ENCODE results near the gene KRT37.
"Not testable (repeated sequence)": the region's sequence is repeated elsewhere in the genome, so short reads cannot be mapped to it uniquely, and the experiment has no call there.

The KRT37 gene

DNA sequence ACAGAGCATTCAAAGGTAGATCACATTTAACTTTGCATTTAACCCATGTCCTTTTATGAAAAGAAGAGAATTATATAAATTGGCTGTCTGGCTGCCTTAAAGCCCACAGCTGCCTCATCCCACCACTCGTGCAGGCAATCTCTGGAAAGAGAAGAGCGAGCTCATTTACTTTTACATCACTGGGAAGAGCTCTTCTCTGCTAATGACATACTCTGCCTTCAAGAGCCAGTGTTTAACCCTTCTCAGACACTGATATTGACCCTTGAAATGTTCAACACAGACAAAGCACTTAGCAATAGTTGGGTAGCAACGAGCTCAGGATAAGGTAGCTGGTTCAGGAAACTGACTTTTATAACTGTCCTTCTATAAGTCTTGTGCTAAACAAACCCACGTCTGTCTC lies 9.6 kb upstream of the KRT37 start:
- DNase-seq = no peak

DNA sequence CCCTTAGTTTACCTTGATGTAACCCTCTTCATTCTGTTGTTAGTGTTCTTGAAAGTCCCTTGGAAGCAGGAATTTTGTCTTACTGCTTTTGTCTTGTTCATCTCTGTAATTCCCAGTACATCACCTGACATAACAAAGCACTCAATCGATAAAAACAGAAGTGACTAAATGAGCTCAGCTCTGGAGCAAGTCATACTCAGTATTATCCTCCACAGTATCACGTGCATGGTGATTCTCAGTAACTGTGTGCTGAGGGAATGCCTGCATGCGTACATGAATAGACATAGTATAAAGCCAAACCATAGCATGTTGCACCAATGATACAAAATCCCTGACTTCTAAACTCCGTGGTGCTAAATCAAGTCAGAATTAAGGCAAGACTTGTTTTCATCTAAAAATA lies 9.2 kb upstream of the KRT37 start:
- no peak for DNase-seq

DNA sequence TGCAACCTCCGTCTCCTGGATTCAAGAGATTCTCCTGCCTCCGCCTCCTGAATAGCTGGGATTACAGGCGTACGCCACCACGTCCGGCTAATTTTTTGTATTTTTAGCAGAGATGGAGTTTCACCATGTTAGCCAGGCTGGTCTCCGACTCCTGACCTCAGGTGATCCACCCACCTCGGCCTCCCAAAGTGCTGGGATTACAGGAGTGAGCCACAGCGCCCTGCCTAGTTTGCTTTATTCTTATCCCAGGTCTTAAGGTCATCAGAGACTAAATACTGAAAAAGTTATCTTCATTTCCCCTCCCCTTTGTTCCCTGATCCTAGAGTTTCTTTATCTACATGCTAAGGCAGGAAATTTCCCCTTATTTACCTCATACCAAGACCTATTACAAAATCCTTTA lies 6.0 kb upstream of the KRT37 start:
- not testable (repeated sequence) for DNase-seq

DNA sequence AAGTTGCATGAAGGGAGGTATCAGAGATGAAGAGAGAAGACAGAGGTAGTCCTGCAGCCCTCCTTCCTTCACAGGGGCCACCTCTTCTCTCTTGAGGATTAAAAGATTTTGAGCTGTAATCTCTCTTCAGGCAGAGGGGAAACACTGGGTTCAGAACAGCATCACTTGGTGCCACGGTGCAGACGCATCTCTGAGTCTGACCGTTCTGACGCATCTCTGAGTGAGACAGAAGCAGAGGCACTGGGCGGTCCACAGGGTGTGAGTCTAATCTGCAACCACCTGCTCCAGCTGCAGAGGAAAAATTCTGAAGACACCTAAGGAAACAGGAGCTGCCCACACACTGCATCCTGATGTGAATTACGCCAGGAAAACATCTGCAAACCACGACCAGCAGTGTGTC lies 5.3 kb upstream of the KRT37 start:
- no peak for DNase-seq

DNA sequence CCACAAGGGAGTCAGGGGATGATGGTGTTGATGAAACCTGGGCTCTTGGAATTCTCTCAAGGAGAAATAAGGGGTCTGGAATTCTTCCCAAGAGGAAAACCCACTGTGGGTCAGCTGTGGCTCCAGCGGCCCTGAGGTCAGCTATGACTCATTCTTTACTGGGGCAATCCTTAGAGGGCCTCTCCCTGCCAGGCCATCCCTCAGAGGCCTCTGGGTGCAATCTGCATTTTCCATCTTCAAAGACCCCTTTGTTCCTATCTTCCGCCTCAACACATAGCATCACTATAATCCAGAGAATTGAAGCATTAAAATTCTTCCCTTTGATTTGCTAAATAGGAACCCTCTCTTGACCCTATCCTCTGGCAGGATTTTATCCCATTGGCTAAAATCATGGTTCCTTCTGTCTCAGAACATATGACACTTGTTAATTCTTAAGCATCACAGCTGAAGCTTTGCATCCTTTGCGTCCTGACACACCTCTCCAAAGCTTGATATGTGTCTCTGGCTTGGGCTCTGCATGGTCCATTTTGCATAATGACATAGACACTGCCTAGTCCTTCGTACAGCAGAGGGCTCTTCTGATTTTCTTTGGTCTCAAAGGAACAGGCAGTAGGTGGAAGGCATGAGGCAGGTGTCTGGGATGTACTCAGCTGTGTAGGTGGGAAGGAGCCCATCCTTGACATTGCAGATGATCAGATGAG lies 4.4 kb upstream of the KRT37 start:
- DNase-seq = no peak

DNA sequence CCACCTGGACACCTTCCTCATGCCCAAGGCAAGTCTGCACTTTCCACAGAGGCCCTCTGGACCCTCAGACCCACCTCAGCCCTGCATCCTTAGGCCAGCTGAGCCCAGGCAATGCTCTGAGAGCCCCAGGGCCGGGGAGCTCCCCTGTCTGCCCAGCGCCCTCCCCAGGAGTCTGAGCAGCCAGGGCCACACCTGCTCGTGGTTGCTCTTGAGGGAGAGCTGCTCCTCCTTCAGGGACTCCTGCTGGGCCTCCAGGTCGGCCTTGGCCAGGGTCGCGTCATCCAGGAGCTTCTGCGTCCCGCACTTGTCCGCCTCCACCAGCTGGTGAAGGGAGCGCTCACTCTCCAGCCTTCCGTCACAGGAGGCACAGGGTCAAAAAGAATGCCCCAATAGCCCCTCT lies 1.8 kb downstream of the KRT37 start:
- DNase-seq = not testable (repeated sequence)

DNA sequence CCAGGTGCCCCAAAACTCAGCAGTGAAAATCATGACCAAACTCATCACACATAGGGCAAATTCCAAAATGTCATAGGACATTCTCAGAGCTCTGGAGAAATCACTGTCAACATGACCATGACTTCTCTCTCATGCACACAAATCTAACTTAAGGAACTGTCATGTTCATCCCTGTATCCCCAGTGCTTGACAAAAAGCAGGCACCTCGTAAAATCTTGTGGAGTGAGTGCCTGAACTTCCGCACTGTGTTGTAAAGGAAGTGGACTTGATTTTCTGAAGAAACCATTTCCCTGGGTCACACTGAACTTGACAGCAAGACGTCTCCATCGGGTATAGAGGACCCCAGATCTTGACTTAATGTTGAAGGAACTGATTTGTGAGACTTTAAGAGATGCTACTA lies 2.8 kb downstream of the KRT37 start:
- DNase-seq = no peak

DNA sequence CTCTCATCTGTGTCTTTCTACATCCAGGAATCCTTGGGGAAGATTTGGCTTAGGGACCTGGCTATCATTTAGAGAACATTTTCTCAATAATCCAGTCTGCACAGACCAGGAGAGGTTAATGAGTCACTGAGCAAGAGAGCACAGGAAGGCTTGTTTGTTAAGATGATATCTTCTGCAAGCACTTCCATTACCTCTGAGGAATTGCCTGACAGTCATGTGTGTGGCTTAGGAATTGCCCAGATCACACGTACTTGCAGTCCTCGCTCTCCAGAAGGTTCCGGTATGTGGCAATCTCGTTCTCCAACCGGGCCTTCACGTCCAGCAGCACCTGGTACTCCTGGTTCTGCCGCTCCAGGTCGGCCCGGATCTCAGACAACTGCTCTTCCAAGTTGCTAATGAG lies 3.3 kb downstream of the KRT37 start:
- no peak for DNase-seq

DNA sequence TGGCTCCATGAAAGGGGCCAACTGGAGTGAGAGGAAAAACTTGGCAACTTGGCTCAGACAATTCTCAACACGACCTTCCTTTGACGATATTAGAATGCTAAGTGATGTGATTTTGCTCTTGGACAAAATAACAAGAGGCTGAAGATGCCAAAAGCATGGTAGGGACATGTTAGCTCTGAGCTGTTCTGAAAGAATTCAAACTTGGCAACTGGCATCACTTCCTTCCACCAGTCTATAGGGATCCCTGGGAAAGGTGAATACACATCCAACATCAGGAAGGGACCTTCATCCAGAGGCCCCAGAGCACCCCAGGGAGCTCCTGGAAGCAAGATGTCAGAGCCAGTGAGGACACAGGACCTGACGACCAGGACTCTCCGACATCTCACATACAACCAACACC lies 4.3 kb downstream of the KRT37 start:
- no peak for DNase-seq

DNA sequence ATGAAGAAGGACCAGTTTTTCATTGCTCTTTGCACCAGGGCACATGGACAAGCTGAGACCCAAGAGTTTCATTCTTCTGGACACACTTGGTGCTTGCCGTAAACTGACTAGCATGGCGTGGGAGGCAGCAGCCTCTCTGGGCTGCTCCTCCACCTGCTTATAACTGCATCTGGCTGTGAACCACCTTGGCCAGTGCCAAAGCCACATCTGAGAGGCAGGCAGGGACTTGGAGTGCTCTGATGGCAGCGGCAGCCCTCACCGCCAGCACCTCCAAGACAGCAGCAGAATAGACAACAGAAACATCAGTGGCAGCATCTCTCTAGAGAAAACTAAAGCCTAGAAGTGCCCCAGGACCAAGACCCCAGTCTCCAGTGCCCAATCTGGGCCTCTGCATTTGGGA lies 4.7 kb downstream of the KRT37 start:
- DNase-seq = no peak

DNA sequence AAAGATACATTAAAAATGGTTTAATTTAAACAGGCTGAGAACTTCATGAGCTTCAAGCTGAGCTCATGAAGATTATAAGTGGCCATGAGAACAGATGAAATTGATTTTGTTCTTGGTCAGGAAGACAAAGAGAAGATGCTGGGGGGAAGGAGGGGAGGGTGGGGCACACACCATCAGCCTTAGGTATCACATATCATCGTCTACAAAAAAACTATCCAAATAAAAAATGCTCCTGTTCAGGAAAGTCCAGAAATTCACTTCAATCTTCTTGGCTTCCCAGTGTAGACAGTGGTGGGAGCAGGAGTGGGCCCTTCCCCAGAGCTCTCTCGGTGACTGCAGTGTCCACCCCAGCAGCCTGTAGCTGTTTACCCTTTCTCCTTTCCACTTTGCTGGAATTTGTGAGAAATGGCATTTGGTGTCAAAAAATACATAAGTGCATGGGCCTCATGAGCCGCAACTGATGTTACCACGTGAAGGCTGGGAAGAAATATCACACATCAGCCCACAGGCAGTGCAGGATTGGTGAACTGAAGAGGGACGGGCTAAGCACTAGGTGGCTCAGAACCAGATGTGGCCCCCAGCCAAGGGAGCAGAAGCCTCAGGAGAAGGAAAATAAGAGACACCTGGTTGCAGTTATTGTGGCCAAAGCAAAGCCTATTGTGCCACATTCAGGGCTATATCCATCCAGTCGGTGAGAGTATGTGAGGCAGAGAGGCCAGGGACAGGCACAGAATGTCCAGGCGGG lies 6.1 kb downstream of the KRT37 start:
- DNase-seq = no peak

DNA sequence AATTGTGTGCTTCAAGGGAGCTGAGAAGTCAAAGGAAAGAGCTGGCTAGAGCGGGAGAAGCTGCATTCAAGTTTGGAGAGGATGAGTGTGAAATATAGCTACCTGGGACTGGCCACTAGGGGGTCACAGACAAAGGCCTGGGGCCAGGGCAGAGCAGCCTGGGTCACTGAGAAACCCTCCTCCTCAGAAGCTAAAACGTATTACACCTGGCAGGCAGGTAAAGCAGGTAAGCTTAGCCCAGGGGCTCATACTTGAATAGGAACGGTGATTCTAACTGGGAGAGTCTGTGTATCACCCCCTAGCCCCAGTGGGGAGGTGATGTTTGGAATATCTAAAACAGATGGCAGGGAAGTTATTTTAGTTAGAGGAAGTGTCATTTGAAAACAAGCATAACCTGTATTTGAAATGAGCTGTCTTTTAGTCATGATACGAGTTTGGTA lies 6.8 kb downstream of the KRT37 start:
- peak; percentile 40 for DNase-seq

DNA sequence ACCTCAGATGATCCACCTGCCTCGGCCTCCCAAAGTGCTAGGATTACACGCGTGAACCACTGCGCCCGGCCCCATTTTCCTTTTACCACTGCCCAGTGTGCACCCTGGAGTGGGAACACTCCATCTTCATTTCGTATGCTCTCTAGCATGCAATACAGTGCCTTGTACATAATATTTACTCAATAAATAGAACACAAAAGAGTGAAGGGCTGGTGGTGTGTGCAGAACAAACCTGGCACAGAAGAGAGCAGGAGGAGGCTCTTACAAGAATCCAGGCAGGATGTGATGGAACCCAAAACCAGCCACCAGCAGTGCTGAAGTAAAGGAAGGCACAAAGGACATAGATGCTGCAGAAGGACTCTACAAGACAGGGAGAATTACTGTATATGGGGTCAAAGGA lies 7.3 kb downstream of the KRT37 start:
- DNase-seq = no peak

DNA sequence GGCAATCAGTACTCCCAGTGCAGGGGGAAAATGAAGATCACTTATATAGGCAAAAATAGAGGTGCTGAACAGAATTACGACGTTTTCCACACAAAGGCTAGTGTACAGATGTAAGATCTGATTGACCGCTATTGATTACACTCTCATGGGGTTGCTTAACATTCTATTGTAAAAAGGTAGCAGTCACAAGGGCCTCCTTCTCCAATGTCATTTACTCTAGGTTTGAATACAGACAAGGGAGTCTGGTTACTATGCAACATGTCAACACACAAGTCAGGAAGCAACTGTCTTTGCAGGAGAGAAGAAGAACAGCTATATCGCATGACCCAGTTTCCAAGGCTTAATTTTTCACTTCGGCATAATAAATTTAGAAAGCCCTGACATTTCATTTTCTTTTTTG lies 7.9 kb downstream of the KRT37 start:
- no peak for DNase-seq

DNA sequence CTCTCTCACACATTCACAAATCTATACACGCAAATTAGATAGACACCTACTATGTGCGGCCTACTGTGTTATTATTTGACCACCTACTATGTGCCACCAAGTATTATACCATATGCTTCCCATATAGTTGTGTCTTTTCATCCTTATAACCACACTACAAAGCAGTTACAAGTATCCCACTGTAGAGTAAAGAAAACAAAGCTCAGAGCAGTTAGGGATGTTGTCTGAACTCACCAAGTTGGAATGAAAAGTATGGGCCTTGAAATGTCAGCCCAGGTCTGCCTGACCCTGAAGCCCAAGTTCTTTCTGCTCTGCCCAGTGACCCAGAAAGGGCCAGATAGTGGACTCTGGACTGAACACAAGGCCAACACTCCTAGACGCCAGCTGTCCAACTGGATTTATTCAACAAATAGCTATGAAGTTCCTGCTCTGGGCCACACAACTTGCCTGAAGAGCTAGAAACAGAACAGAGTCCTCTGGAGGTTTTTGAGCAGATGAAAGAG lies 8.5 kb downstream of the KRT37 start:
- no peak for DNase-seq

DNA sequence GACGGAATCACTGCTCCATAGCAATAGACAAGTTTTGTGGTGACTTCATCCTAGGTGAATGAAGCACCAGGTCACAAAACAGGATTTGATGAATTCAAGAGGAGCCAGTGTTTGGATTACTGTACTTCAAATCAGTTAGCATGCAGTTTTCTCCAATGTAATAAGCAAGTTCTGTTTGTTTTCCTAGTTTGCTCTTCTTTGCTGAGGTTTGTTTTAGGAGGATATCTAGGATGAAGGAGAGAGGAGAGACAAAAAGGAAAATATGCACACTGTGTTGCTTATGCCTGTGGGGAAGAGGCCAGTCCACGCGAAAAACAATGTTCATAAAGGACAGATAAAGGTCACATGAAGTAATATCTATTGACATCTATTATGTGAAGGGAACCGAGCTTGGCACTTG lies 9.0 kb downstream of the KRT37 start:
- no peak for DNase-seq

DNA sequence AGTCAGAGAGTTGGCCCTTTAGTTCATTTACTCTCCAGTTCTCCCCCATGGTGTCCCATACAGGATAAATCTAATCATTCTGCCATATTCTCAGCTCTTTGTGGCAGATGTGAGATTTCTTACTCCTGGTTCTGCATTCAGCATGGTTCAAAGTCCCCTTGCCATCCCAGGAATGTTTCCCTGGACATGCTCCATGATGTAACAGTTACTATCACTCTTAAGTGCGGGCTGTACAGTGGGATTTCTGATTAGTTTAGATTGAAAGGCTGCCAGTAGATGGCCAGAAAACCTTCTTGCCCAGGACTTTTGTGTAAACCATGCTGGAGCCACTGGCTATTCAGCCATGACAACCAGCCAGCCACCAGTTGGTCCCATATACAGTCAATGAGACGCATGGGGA lies 10.4 kb downstream of the KRT37 start:
- no peak for DNase-seq

DNA sequence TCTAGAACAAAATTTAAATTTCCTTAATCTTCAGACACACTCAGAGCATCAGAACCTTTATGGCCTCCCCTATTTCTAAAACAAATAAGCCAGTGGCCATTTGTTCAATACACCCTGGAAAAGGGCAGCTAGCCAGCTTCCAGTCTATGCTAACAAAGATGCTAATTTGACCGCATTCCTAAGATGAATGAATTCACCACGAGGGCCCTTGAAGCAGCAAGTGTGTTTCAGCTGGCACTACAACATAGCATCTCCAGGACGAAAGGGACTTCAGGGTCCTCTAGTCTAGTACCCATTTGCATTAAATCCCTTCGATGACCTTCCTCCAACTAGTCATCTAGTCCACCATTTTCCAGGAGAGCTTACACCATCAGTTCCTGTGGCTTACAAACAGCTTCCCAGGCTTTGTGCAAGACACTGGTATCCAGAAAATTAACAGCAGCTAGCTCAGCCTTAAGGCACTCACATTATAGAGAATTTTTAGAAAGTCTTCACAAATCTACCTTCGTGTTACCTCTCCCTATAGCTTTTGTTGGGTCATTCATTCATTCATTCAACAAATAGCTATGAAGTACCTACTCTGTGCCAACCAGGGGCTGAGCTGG lies 10.9 kb downstream of the KRT37 start:
- no peak for DNase-seq

DNA sequence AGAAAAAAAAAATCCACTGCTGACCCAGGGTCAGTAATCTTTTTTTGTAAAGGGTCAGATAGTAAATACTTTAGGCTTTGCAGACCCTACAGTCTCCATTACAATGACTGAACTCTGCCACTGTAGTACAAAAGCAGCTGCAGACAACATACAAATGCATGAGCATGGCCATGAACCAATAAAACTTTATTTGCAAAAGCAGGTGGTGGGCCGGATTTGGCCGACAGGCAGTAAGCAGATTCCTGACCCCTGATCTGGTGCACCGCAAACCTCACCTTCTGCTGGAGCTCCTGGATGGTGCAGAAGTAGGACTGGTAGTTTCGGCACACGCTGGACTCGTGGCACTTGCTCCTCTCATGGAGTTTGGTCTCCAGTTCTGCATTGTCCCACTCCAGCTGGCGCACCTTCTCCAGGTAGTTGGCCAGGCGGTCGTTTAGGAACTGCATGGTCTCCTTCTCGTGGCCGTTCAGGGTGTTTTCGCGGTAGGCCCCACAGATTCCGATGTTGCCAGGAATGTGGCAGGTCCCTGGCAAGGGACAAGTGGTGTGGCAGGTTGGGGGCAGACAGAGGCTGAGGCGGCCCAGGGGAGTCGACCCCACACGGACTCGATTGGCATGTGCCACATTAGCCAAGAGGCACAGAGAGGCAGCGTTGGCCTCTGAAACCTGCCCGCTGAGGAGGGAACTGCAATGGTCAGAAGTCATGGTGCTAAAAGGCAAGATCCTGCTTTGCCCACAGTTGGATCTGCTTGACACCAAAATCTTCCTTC lies 13.1 kb downstream of the KRT37 start:
- no peak for DNase-seq

DNA sequence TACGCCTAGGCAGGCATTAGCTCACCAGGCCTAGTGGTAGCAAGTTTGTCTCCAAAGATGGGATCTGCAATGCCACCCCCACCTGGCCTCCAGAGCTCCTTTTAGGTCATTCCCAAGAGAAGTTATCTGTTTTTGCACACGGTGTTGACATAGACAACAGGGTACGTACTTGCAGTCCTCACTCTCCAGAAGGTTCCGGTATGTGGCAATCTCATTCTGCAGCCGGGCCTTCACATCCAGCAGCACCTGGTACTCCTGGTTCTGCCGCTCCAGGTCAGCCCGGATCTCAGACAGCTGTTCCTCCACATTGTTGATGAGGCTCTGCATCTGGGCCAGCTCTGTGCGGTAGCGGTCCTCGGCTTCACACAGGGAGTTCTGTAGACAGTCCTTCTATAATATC lies 17.2 kb downstream of the KRT37 start:
- DNase-seq = no peak

DNA sequence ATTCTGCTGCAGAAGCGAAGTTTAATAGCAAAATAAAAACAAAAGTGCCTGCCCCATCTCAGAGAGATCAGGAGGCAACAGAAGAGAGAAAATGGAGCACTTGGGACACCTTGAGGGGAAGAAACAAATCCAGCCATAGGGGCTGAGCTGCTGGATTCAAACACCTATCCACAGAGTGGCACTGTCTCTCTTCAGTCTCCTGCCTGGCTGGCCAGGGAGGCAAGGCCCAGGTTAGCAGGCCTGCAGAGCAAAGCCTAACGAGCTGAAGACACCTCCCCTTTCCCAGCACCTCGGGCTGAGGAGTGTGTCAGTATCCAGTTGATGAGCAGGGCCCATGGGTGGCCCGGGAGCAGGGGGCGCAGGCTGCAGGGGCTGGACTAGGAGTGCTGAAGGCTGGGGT lies 18.2 kb downstream of the KRT37 start:
- DNase-seq = peak; percentile 26

DNA sequence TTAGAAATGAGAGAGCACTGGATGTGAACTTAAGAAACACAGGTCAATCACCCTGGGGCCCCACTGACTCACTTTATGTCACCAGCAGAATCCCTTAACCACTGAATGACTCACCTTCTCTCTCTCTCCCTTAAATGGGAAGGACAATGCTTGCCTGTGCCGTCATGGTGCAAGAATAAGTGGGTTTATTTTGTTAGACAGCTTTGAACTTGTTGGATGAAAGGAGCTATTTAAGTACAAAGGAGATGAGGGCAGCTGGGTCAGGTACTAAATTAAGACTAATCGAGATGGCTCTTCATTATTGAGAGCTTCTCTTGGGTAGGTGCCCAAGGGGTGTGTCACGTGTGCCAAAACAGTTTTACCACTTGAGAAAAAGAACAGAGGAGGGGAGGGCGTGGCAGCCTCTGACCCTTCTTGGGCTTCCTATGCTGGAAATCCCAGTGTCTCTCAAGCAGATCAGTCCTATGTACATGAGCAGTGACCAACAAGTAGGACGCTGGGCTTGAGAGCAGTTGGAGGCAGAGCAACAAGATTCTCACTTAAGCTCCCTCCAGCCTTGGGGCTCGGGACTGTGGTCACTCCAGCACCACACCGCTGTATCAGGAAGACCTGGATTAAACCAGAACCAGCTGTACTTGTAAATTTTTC lies 20.2 kb downstream of the KRT37 start:
- DNase-seq = no peak

All from 8988T (cell line).